ENCODE results near the gene ALKBH6. TPM values are rescaled to one million over a fixed set of nuclear protein-coding genes. Genes with fewer than 3 reads are reported as not detected.
A peak's percentile ranks its signal among the peaks of the same experiment; 100 is the strongest.

ALKBH6 gene
- total RNA-seq, 2 experiments from 2014 or later, result 28.7 to 29.0 TPM

DNA sequence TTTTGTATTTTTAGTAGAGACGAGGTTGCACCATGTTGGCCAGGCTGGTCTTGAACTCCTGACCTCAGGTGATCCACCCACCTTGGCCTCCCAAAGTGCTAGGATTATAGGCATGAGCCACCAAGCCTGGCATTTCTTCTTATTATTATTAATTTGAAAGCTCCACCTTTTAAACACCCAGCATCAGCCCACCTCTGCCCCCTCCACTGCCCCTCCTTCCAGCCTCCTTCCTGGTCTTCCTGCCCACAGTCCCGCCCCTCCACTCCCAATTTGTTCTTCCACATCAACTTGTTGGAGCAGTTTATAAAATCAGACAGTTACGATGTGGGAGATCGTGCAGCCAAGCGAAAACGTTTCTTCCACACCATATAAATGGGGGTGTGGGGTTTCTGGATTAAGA is 26.5 kb upstream of the ALKBH6 start:
- no peak for TF ChIP-seq EZH2phosphoT487 (IDR thresholded peaks at IDR 0.05; ENCODE audit: borderline replicate concordance, low read depth, low read length)
- TF ChIP-seq, protein P1, sequence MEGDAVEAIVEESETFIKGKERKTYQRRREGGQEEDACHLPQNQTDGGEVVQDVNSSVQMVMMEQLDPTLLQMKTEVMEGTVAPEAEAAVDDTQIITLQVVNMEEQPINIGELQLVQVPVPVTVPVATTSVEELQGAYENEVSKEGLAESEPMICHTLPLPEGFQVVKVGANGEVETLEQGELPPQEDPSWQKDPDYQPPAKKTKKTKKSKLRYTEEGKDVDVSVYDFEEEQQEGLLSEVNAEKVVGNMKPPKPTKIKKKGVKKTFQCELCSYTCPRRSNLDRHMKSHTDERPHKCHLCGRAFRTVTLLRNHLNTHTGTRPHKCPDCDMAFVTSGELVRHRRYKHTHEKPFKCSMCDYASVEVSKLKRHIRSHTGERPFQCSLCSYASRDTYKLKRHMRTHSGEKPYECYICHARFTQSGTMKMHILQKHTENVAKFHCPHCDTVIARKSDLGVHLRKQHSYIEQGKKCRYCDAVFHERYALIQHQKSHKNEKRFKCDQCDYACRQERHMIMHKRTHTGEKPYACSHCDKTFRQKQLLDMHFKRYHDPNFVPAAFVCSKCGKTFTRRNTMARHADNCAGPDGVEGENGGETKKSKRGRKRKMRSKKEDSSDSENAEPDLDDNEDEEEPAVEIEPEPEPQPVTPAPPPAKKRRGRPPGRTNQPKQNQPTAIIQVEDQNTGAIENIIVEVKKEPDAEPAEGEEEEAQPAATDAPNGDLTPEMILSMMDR (conservative IDR thresholded peaks at IDR 0.05; ENCODE audit: low read length), result no peak
- no peak for DNase-seq (ENCODE audit: low spot score)
- no TSS peak for BruUV-seq (replicated peaks)
- H2AFZ ChIP-seq (ENCODE audit: low read length), result no peak overlapping the region
- no peak overlapping the region for H3K27ac ChIP-seq (ENCODE audit: low read depth, low read length, poor library complexity, severe bottlenecking)
- H3K4me3 ChIP-seq (ENCODE audit: low read depth, low read length, poor library complexity, severe bottlenecking), result no peak overlapping the region
- intact Hi-C loops (cut with micrococcal nuclease; ENCODE audit: unreplicated experiment), result no loop called here
- no peaks in the 10 kb centered on the region for H3K9me2 ChIP-seq (ENCODE audit: insufficient read depth, low read length)
- no peaks in the 10 kb centered on the region for H4K20me1 ChIP-seq (ENCODE audit: insufficient read depth, low read length)
- no peaks in the 10 kb centered on the region for H3K79me2 ChIP-seq (ENCODE audit: insufficient read depth, low read depth, low read length)
- H3K4me2 ChIP-seq (ENCODE audit: low read length), result no peak overlapping the region
- ChIA-PET POLR2A (no interaction called here), CTCF (ENCODE audit: unreplicated experiment) (no interaction called here)
- no peaks in the 10 kb centered on the region for H3K9me3 ChIP-seq (ENCODE audit: low read length)
- no peaks in the 10 kb centered on the region for H3K36me3 ChIP-seq (ENCODE audit: insufficient read depth, low read length)
- no peaks in the 10 kb centered on the region for H3K4me1 ChIP-seq (ENCODE audit: insufficient read depth, low read length, poor library complexity, severe bottlenecking)

DNA sequence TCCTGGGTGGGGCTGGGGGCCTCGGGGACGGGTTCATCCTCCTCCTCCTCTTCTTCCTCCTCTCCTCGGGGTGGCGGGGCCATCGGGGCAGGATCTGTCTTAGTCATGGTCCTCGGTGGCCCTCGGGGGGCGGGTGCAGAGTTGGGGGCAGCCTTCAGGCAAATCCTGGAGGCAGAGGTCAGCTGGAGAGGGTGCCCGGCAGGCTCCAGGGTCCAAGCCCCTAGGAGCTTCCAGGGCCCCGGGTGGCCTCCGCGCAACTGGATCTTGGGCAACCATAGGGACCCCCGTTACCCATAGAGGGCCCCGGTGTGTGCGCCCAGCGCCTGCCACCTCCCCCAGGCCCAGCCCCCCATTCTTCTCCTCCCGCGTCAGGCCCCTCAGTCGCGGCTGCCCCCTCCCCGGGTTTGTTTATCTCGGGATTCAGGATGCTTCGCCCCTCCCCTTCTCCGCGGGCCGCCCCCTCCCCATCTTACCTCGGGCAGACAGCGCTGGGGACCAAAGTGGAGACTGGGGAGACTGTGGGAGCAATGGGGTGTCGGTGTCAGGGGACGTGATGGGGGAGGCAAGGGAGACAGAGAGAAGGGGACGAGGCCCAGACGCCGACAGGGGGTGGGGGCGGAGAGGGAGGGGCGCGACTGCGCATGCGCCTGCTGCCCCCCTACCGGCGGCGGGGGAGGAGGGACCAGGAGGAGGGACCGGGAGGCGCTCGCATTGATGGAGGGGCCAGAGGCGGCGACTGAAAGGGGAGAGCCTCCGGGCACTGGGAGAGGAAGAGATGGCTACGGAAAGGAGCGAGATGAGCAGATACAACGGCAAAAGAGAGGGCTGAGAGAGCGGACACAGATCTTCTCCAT is 18.5 kb upstream of the ALKBH6 start, which contains the start of gene CLIP3:
CLIP3 (minus strand) TSS at position 623 of the 854 bp plus-strand sequence; CDS start at position 107, 516 bp downstream.
- no peaks in the 10 kb centered on the region for H4K20me1 ChIP-seq (ENCODE audit: insufficient read depth, low read length)
- TF ChIP-seq, protein P1 (conservative IDR thresholded peaks at IDR 0.05; ENCODE audit: low read length), result no peak
- no peak for TF ChIP-seq EZH2phosphoT487 (IDR thresholded peaks at IDR 0.05; ENCODE audit: borderline replicate concordance, low read depth, low read length)
- 0 out of 2 replicates have a peak, but pooled peaks cover 5% of the 10 kb centered on the region for H3K36me3 ChIP-seq (ENCODE audit: insufficient read depth, low read length)
- ChIA-PET POLR2A (no interaction called here), CTCF (ENCODE audit: unreplicated experiment) (no interaction called here)
- H3K27ac ChIP-seq (ENCODE audit: low read depth, low read length, poor library complexity, severe bottlenecking), result no peak within 1 kb of the TSS
- intact Hi-C loops (cut with micrococcal nuclease; ENCODE audit: unreplicated experiment), result no loop called here
- no peak within 1 kb of the TSS for H3K4me3 ChIP-seq (ENCODE audit: low read depth, low read length, poor library complexity, severe bottlenecking)
- BruUV-seq (replicated peaks), result no TSS peak
- DNase-seq (ENCODE audit: low spot score), result no peak
- H3K4me2 ChIP-seq (ENCODE audit: low read length), result peak within 1 kb of the TSS; percentile 34; the same call in 1 of the 2 replicates
- no peaks in the 10 kb centered on the region for H3K9me2 ChIP-seq (ENCODE audit: insufficient read depth, low read length)
- no peaks in the 10 kb centered on the region for H3K9me3 ChIP-seq (ENCODE audit: low read length)
- no peak within 1 kb of the TSS for H2AFZ ChIP-seq (ENCODE audit: low read length)
- H3K79me2 ChIP-seq (ENCODE audit: insufficient read depth, low read depth, low read length), result no peaks in the 10 kb centered on the region
- H3K4me1 ChIP-seq (ENCODE audit: insufficient read depth, low read length, poor library complexity, severe bottlenecking), result no peaks in the 10 kb centered on the region

DNA sequence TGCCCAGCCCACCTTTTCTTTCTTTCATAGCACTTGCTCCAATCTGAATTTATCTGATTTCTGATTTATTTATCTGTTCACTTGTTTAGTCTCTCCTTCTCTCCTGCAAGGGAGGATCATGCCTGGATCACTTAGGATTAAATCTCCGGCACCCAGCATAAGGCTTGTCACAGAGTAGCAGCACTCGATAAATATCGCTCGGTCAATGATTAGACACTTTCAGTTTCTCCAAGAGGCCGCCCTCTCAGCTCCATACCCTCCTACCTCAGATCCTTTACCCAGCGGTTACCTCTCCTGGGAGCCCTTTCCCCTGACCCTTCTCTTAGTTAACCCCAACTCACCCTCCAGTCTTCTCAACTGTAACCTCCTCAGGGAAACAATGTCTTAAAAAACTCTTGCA is 17.3 kb upstream of the ALKBH6 start:
- H3K4me3 ChIP-seq (ENCODE audit: low read depth, low read length, poor library complexity, severe bottlenecking), result no peak overlapping the region
- no peaks in the 10 kb centered on the region for H3K79me2 ChIP-seq (ENCODE audit: insufficient read depth, low read depth, low read length)
- H2AFZ ChIP-seq (ENCODE audit: low read length), result no peak overlapping the region
- 0 out of 2 replicates have a peak, but pooled peaks cover 5% of the 10 kb centered on the region for H3K36me3 ChIP-seq (ENCODE audit: insufficient read depth, low read length)
- H3K4me2 ChIP-seq (ENCODE audit: low read length), result no peak overlapping the region
- TF ChIP-seq, protein P1 (conservative IDR thresholded peaks at IDR 0.05; ENCODE audit: low read length), result no peak
- TF ChIP-seq EZH2phosphoT487 (IDR thresholded peaks at IDR 0.05; ENCODE audit: borderline replicate concordance, low read depth, low read length), result no peak
- no peaks in the 10 kb centered on the region for H3K9me3 ChIP-seq (ENCODE audit: low read length)
- H4K20me1 ChIP-seq (ENCODE audit: insufficient read depth, low read length), result no peaks in the 10 kb centered on the region
- intact Hi-C loops (cut with micrococcal nuclease; ENCODE audit: unreplicated experiment), result no loop called here
- CTCF ChIA-PET (ENCODE audit: unreplicated experiment), result no interaction called here
- H3K4me1 ChIP-seq (ENCODE audit: insufficient read depth, low read length, poor library complexity, severe bottlenecking), result no peaks in the 10 kb centered on the region
- no TSS peak for BruUV-seq (replicated peaks)
- POLR2A ChIA-PET, result no interaction called here
- no peak overlapping the region for H3K27ac ChIP-seq (ENCODE audit: low read depth, low read length, poor library complexity, severe bottlenecking)
- no peak for DNase-seq (ENCODE audit: low spot score)
- no peaks in the 10 kb centered on the region for H3K9me2 ChIP-seq (ENCODE audit: insufficient read depth, low read length)
